ENCODE measurements around the gene ALDH1B1.

Gene ALDH1B1

DNA sequence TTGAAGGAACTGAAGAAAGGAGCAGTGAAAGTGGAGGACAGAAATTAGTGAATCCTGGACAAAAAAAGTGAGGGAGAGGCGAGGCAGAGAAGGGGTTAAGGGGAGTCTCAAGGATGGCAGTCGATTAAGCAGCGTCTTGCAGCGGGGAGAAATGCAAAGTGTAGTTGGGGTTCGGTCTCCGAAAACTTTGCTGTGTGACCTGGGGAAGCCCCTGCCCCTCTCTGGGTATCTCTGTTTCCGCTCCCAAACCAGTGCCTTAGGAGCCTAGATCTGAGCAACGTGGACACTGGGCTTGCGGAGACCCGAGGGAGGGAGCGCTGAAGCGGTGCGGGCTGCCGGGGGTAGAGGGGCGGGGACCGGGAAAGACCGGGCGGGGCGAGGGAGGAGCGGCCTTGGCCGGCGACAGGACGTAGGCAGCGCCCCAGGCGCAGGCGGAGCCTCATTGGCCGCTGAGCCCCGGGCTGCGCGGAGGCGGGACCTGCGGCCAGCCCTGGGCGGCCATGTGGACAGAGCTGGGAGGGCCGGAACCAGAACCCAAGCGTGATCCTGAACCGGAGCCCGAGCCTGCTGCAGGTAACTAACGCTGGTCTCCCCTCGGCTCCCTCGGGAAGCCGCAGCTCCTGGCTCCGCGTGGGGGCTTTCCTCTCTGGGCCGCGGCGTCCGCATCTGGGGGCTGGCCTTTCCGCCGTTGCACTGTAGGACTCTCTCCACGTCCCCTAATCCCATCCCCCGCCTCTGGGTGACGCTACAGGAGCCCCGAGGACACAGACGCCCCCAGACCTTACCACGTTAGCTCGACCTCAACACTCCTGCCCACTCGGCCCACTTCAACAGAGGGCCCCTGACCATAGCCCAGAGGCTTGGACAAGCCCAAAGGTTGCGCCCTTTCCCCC is at the start of gene ALDH1B1:
ALDH1B1 (plus strand) TSS at position 468 of the 893 bp plus-strand sequence. CDS start 3,047 bp downstream, outside the sequence.
- DNase-seq (ENCODE audit: low read depth in 1 of 2, low spot score in 1 of 2), result peak; percentile 22 to 55

GRCh38 chr9:38343037-38343436 is 49.5 kb upstream of the ALDH1B1 start:
- no peak for DNase-seq (ENCODE audit: low read depth in 1 of 2, low spot score in 1 of 2)

GRCh38 chr9:38343552-38343951 is 49.0 kb upstream of the ALDH1B1 start:
- DNase-seq (ENCODE audit: low read depth in 1 of 2, low spot score in 1 of 2), result no peak

DNA sequence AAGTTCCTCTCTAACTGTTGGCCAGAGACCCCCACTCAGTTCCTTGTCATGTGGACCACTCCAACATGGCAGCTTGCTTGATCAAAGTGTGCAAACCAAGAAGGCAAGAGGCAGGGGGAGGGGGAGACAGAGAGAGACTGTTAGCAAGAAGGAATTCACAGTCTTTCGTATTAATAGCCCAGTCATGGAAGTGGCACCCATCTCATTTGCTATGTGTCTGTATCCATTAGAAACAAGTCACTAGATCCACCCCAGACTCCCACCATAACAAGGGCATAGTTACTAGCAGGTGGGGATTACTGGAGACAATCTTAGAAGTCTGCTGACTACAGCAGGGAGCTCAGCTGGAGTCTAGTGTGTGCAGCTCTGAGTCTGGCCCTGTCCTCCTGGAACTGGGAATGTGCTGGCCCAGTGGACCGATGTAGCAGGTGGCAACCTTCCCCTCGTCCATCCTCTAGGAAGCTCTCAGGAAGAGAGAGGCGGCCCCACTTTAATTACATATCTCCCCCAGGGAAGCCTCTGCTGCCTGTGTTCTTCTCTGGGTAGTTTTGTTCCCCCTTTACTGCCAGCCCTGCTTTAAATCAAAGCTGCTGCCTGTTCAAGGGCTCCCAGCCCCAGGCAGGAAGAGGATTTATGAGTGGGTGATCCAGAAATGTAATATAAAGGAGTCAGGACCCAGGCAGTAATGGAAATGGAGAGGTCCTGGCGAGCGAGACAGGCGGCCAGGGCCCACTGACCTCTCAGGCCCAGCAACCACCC is 47.8 kb upstream of the ALDH1B1 start:
- DNase-seq (ENCODE audit: low read depth in 1 of 2, low spot score in 1 of 2), result no peak

- no peak for DNase-seq (ENCODE audit: low read depth in 1 of 2, low spot score in 1 of 2)
These were observed 46.4 kb upstream of the ALDH1B1 start for GRCh38 chr9:38345851-38346755.

- no peak for DNase-seq (ENCODE audit: low read depth in 1 of 2, low spot score in 1 of 2)
These were observed 45.7 kb upstream of the ALDH1B1 start for GRCh38 chr9:38346811-38347210.

GRCh38 chr9:38347271-38347671 is 45.2 kb upstream of the ALDH1B1 start:
- DNase-seq (ENCODE audit: low read depth in 1 of 2, low spot score in 1 of 2), result no peak

GRCh38 chr9:38347946-38348345 is 44.6 kb upstream of the ALDH1B1 start:
- no peak for DNase-seq (ENCODE audit: low read depth in 1 of 2, low spot score in 1 of 2)

GRCh38 chr9:38350529-38350928 is 42.0 kb upstream of the ALDH1B1 start:
- no peak for DNase-seq (ENCODE audit: low read depth in 1 of 2, low spot score in 1 of 2)

- no peak for DNase-seq (ENCODE audit: low read depth in 1 of 2, low spot score in 1 of 2)
These were observed 39.8 kb upstream of the ALDH1B1 start for GRCh38 chr9:38352530-38353328.

DNA sequence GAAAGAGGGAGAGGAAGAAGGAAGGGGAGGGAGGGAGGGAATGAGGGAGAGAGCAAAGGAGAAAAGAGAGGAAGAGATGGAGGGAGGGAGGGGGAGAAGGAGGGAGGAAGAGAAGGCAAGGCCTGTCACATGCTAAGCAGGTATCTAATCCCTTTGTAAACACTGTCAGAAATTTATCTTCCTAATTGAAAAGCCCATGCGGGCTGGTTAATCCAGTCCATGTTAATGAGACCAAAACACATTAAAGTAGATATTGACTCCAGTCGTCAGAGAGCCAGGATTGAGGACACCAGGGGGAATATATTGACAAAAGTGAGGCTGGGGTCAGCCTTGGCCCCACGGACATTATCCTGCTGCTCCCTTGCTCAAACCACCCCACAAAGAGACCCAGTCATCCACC is 37.4 kb upstream of the ALDH1B1 start:
- no peak for DNase-seq (ENCODE audit: low read depth in 1 of 2, low spot score in 1 of 2)

GRCh38 chr9:38355517-38356120 is 36.9 kb upstream of the ALDH1B1 start:
- DNase-seq (ENCODE audit: low read depth in 1 of 2, low spot score in 1 of 2), result no peak

DNA sequence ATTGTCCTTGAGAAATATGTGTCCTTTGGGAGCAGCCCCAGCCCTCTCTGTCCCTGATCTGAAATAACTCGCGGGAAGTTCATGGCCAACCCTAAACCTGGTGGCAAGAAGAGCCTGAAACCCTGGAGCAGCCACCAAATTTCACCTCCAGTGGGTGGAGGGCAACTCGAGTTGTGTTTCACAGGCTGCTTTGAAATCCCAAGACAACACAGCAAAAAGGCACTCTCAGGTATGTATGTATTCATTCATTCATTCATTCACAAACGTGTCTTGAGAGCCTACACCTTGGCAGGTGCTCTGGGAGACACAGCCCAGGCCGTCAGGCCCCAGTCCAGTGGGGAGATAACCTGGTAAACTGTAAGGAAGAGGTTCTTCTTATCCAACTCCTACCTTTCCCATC is 35.7 kb upstream of the ALDH1B1 start:
- no peak for DNase-seq (ENCODE audit: low read depth in 1 of 2, low spot score in 1 of 2)

- no peak for DNase-seq (ENCODE audit: low read depth in 1 of 2, low spot score in 1 of 2)
These were observed 35.0 kb upstream of the ALDH1B1 start for GRCh38 chr9:38357350-38358114.

DNA sequence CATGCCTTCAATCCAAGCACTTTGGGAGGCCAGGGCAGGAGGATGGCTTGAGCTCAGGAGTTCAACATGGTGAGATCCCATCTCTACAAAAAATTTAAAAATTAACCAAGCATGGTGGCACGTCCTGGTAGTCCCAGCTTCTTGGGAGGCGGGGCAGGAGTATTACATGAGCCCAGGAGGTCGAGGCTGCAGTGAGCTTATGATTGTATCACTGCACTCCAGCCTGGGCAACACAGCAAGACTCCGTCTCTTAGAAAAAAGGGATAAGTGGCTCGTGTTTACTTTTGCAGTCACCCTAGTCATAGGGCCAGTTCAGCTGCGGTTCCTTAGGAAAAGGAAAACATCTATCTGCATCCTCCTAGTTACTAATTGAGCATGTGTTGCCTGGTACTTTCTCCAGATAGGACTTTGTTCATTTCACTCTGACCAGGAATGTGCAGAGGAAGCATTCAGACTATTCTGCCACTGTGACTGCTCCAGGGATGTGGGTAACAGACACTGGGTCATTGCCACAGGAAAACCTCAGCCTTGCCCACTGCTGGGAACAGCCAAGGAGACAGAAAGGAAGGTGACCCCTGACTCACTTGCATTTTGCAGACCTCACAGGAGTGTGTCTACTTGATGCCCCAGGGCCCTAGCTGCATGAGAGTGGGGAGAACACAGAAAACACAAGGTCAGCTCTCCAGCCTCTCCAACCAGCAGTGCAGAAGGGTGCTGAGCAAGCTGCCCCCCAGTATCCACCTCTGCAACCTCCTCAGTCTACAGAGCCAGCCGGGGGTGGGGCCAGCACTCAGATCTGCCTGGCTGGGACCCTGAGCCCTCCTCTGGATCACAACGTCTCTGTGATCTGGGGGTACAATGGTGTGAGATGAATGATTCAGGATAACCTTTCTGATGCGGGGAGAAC is 33.9 kb upstream of the ALDH1B1 start:
- DNase-seq (ENCODE audit: low read depth in 1 of 2, low spot score in 1 of 2), result no peak

- no peak for DNase-seq (ENCODE audit: low read depth in 1 of 2, low spot score in 1 of 2)
These were observed 33.2 kb upstream of the ALDH1B1 start for GRCh38 chr9:38359297-38359653.

DNA sequence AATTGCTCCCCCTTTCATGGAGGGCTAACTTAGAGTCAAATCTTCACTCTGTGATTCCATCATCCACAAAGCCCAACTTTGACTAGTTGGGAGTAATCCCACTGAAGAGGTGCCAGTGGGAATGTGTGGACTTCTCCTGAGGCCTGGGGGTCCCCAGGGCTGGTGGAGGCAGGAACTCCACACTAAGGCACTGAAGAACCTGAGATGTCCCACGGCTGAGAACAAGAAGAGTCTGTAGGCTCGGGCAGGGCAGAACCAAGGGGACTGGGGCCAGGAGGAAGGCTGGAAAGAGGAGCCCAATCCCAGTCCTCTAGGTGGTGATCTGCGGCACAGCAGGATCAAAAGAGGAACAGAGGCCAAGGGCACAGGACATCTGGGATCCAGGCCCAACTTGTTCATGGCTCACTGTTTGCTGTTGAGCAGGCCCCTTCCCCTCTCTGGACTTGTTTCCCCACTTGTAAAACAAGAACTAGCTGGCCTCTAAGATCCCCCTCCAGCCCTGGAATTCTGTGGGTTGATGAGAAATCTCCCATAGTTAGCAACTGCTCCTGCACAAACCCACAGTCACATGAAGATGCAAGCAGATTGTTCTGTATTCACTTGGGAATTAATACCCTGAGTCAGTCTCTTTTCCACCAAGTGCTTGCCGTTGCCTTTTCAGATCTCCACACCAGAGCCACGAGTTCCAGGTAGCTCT is 32.7 kb upstream of the ALDH1B1 start:
- no peak for DNase-seq (ENCODE audit: low read depth in 1 of 2, low spot score in 1 of 2)

Measured in stimulated activated CD4-positive, alpha-beta T cell treated with anti-CD3 and anti-CD28 coated beads, Interleukin-15, amount 100 ng/mL, for 1 hour (primary cell).